GM19438 (cell line): ENCODE data around the gene HINFP.
"Not testable (repeated sequence)": the region's sequence is repeated elsewhere in the genome, so short reads cannot be mapped to it uniquely, and the experiment has no call there.

Experiments
- ATAC-seq: cut with Tn5 transposase; IDR thresholded peaks from one replicate; pipeline ENCODE4 v1.9.1; 2021; ENCODE audit warnings: low read depth; ENCODE audit not compliant: unreplicated experiment

Gene HINFP

GRCh38 chr11:119099711-119100110 lies 21.7 kb upstream of the HINFP start:
- no peak for ATAC-seq

- no peak for ATAC-seq
These were observed 21.0 kb upstream of the HINFP start for GRCh38 chr11:119100246-119100970.

DNA sequence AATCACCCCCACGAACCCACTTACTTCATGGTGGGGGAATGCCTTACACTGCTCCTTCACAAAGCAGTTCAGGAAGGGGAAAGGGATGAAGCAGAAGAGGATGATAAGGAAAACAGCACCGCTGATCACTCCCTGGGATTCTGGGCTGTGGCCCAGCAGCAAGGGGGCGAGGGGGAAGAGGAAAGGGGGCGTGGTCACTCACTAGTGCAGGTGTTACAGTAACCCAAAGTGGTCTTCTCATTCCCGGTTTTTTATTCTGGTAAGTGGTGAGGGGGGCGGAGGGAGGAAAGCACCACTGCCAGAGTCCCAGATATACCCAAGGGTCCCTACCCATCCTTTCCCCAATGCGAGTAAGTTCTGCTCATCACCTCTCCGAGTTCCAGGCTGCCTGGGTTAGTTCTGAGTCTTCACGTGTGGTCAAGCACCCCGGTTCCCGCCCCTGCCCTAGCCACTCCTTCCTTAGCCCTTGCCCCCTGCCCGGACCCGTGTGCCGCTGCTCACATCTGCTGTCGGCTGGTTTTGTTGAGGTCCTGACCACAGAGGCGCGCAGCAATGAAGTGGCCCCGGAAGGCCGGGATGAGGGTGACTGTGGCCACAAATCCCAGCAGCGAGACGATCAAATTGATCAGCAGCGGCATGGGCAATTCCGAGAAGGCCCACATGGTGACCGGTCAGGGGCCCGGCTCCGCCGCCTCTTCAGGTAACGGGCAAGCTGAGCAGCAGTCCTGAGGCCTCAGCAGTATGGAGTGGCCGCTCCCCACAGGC lies 20.2 kb upstream of the HINFP start:
- peak; percentile 14 for ATAC-seq

GRCh38 chr11:119101759-119102423 lies 19.5 kb upstream of the HINFP start, which contains the start of gene DPAGT1:
Gene DPAGT1, minus strand, starts transcription at chr11:119101853. Its CDS starts 198 bp downstream, at chr11:119101655.
- ATAC-seq, result peak; percentile 63

- ATAC-seq, result not testable (repeated sequence)
These were observed 18.2 kb upstream of the HINFP start for GRCh38 chr11:119103161-119103664.

- no peak for ATAC-seq
These were observed 17.6 kb upstream of the HINFP start for GRCh38 chr11:119103793-119104192.

DNA sequence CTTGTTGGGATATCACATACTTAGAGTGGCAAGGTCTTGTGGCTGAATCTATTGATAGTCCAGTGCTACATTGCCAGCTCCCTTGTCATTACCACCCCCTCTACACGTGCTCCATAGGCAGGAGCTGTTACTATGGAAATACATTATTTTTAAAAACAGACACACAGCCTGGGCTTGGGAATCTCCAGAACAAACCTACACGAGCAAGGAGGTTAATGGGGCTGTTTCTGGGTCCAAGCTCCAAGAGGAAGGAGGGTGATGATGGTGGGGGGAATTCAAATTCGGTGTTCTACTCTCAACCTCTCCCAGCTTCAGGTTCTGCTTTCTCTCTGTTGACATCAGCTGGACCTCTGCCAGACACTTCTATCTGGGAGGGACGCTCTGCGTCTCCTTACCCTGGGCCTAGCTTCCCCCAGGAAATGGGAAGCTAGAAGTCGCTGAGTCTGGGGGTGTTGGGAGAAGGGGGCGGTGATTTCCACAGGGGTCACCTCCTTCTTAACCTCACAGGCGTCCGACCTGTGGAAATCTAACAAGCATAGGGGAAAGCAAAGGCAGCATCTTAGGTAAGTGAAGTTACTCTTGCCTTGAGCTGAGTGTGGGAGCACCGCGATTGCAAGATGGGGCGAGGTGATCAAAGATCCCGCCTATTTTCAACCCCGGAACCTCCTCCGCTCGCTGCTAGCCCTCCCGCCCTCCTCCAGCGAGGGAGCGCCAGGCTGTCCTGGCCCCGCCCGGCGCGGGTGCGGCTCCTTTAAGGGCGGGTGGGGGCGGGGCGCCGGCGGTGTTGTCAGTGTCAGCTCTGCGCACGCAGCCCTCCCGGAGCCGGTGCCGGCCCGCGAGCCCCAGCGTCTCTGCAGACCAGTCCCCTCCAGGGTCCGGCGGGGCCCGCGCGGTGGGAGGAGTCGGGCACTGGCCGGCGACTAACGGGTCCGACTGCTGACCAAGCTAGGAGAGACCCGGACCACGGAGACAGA lies 14.5 kb upstream of the HINFP start, which contains the start of gene C2CD2L:
TSS of gene C2CD2L (plus strand) at position 781 of the 974 bp plus-strand sequence. CDS start 398 bp downstream, outside the sequence.
- peak; percentile 62 for ATAC-seq

DNA sequence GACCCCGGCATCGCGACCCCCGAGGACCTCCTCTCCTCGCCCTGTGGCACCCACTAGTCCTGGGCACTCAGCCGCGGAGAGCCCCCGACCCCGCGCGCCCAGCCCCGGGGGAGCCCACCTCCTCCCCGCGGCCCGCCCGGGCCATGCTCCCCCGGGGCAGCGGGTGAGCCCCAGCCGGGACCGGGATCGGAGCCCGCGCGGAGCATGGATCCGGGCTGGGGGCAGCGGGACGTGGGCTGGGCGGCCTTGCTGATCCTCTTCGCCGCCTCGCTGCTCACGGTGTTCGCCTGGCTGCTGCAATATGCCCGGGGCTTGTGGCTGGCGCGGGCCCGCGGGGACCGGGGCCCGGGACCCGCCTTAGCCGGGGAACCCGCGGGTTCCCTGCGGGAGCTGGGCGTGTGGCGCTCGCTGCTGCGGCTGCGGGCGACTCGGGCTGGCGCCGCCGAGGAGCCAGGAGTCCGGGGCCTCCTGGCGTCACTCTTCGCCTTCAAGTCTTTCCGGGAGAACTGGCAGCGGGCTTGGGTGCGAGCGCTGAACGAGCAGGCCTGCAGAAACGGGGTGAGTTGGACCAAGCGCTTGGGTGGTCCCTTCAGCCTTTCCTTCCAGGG lies 13.7 kb upstream of the HINFP start:
- ATAC-seq, result peak; percentile 10

- ATAC-seq, result no peak
These were observed 13.1 kb upstream of the HINFP start for GRCh38 chr11:119108146-119108856.

DNA sequence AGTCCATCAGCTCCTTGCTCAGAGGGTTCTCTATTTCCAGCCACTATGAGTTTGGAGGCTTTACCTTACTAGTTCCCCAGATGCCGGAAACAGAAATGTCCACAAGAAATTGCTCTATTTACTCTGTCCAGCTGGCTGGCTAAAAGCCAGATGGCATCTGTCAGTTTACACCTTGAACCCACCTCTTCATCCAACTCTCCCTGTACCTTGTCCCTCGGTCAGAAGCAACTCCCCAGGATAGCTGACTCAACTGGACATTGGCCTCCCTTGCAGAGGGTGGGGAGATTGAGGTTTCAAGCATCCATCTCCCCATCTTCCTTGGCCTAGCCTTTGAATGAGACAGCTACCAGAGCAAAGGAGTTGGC lies 12.5 kb upstream of the HINFP start:
- no peak for ATAC-seq

GRCh38 chr11:119109843-119110242 lies 11.5 kb upstream of the HINFP start:
- no peak for ATAC-seq

GRCh38 chr11:119110439-119110838 lies 10.9 kb upstream of the HINFP start:
- ATAC-seq, result no peak

GRCh38 chr11:119111361-119111925 lies 9.9 kb upstream of the HINFP start:
- ATAC-seq, result no peak

- no peak for ATAC-seq
These were observed 8.9 kb upstream of the HINFP start for GRCh38 chr11:119112314-119113020.

- no peak for ATAC-seq
These were observed 7.7 kb upstream of the HINFP start for GRCh38 chr11:119113716-119114115.

DNA sequence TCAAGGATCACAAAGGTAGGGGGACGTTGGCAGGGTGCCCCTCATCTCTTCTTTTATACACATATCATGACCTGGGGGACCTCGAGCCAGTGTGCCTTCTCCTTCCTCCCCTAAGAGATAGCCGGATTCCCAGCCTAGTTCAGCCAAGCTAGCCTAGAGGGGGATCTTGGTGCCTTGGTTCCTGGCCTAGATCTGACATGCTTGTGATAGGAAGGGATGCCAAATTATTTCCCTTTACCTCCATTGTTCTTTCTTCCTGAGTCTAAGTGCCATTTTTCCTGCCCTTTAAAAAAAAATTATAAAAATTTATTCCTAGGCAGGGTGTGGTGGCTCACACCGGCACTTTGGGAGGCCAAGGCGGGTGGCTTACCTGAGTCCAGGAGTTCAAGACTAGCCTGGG lies 7.0 kb upstream of the HINFP start:
- ATAC-seq, result no peak

GRCh38 chr11:119115484-119116234 lies 5.7 kb upstream of the HINFP start:
- no peak for ATAC-seq
